ENCODE results near the gene ERVFRD-1.
"Not testable (repeated sequence)": the region's sequence is repeated elsewhere in the genome, so short reads cannot be mapped to it uniquely, and the experiment has no call there.

Gene ERVFRD-1

DNA sequence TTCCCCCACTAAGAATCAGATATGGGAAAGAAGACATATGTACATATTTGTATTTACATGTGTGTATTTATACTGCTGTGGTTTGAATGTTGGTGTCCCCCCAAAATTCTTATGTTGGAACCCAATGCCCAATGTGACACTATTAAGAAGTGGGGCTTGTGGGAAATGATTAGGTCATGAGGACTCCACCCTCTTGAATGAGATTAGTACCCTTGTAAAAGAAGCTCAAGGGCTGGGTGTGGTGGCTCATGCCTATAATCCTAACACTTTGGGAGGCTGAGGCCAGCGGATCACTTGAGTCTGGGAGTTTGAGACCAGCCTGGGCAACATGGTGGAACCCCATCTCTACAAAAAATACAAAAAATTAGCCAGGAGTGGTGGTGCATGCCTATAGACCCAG is 21.8 kb downstream of the ERVFRD-1 start:
- Mint-ChIP-seq H3K4me3 (no peak overlapping the region), H3K4me1 (peaks cover 9% of the 10 kb centered on the region), H3K27me3 (ENCODE audit: low read depth) (no peaks in the 10 kb centered on the region), H3K9me3 (no peaks in the 10 kb centered on the region), H3K36me3 (ENCODE audit: low read depth) (no peaks in the 10 kb centered on the region), H3K27ac (no peak overlapping the region)
- TF ChIP-seq, protein P1, sequence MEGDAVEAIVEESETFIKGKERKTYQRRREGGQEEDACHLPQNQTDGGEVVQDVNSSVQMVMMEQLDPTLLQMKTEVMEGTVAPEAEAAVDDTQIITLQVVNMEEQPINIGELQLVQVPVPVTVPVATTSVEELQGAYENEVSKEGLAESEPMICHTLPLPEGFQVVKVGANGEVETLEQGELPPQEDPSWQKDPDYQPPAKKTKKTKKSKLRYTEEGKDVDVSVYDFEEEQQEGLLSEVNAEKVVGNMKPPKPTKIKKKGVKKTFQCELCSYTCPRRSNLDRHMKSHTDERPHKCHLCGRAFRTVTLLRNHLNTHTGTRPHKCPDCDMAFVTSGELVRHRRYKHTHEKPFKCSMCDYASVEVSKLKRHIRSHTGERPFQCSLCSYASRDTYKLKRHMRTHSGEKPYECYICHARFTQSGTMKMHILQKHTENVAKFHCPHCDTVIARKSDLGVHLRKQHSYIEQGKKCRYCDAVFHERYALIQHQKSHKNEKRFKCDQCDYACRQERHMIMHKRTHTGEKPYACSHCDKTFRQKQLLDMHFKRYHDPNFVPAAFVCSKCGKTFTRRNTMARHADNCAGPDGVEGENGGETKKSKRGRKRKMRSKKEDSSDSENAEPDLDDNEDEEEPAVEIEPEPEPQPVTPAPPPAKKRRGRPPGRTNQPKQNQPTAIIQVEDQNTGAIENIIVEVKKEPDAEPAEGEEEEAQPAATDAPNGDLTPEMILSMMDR (IDR thresholded peaks at IDR 0.05; ENCODE audit: unreplicated experiment in 3 of 3) = no peak

DNA sequence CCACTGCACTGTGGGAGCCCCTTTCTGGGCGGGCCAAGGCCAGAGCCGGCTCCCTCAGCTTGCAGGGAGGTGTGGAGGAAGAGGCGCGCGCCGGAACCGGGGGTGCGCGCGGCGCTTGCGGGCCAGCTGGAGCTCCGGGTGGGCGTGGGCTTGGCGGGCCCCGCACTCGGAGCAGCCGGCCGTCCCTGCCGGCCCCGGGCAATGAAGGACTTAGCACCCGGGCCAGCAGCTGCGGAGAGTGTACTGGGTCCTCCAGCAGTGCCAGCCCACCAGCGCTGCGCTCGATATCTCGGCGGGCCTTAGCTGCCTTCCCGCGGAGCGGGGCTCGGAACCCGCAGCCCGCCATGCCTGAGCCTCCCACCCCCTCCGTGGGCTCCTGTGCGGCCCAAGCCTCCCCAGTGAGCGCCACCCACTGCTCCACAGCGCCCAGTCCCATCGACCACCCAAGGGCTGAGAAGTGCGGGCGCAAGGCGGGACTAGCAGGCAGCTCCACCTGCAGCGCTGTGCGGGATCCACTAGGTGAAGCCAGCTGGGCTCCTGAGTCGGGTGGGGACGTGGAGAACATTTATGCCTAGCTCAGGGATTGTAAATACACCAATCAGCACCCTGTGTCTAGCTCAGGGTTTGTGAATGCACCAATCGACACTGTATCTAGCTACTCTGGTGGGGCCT is 24.2 kb downstream of the ERVFRD-1 start:
- not testable (repeated sequence) for H3K4me1 Mint-ChIP-seq; H3K27me3 Mint-ChIP-seq (ENCODE audit: low read depth); H3K9me3 Mint-ChIP-seq; H3K36me3 Mint-ChIP-seq (ENCODE audit: low read depth); H3K4me3 Mint-ChIP-seq; H3K27ac Mint-ChIP-seq

DNA sequence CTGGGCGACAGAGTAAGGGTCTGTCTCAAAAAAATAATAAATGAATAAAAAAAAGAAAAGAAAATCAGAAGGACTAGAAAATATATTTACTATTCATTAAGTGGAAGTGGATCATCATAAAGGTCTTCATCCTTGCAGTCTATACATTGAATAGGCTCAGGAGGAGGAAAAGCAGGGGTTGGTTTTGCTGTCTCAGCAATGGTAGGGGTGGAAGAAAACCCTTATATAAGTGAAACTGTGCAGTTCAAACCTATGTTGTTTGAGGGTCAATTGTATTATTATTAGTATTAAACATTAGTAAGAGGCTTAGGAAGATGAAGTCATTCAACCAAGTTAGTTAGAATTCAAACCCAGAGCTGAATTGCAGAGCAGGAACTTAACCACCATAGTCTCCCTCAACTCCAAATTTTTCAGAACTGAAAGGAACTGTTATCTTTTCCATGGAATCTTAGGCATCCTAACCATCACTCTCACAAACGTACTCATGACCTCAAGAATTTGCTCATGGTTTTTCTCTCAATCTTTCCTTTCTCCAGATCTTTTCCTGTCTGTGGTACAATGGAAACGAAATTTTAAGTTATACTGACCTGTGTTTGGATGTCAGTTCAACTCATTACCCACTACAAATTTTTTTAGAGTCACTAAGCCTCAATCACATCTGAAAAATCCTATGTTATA is 25.6 kb downstream of the ERVFRD-1 start:
- TF ChIP-seq, protein P1 (IDR thresholded peaks at IDR 0.05; ENCODE audit: unreplicated experiment in 3 of 3) = no peak
- no peak overlapping the region for H3K27ac Mint-ChIP-seq
- no peaks in the 10 kb centered on the region for H3K27me3 Mint-ChIP-seq (ENCODE audit: low read depth)
- no peaks in the 10 kb centered on the region for H3K4me1 Mint-ChIP-seq
- H3K36me3 Mint-ChIP-seq (ENCODE audit: low read depth) = no peaks in the 10 kb centered on the region
- no peaks in the 10 kb centered on the region for H3K9me3 Mint-ChIP-seq
- no peak overlapping the region for H3K4me3 Mint-ChIP-seq

DNA sequence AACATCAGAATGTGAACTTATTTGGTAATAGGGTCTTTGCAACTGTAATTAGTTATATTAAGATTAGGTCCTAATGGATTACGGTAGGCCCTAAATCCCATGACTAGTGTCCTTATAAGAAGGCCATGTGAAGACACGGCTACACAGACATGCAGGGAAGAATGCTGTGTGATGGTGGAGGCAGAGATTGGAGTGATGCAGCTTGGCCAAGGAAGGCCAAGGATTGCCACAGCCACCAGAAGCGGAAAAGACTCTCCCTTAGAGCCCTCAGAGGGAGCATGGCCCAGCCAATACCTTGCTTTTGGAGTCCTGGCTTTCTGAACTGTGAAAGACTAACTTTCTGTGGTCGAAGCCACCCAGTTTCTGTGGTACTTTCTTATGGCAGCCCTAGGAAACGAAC is 27.6 kb downstream of the ERVFRD-1 start:
- H3K36me3 Mint-ChIP-seq (ENCODE audit: low read depth) = no peaks in the 10 kb centered on the region
- no peaks in the 10 kb centered on the region for H3K27me3 Mint-ChIP-seq (ENCODE audit: low read depth)
- no peaks in the 10 kb centered on the region for H3K9me3 Mint-ChIP-seq
- no peaks in the 10 kb centered on the region for H3K4me1 Mint-ChIP-seq
- no peak overlapping the region for H3K27ac Mint-ChIP-seq
- TF ChIP-seq, protein P1 (IDR thresholded peaks at IDR 0.05; ENCODE audit: unreplicated experiment in 3 of 3) = no peak
- no peak overlapping the region for H3K4me3 Mint-ChIP-seq

DNA sequence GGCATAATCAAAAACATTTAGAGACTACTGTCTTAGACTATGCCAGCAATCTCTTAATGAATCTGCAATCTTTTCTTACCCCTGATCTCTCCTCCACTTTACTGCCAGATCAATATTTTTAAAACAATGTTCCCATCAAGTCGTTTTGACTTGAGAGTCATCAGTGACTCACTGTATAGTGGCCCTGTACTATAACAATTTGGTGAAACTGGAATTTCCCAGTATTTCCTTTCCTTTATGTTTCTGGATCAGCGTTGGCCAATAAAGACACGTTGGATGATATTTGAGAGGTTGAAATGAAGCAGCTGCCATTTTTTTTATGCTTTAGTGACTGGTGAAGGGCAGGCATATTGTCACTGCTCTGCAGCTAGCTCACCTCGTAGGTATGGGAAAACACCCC is 28.0 kb downstream of the ERVFRD-1 start:
- Mint-ChIP-seq H3K27me3 (ENCODE audit: low read depth) (no peaks in the 10 kb centered on the region), H3K4me3 (no peak overlapping the region), H3K9me3 (no peaks in the 10 kb centered on the region), H3K27ac (no peak overlapping the region), H3K36me3 (ENCODE audit: low read depth) (no peaks in the 10 kb centered on the region), H3K4me1 (no peaks in the 10 kb centered on the region)
- TF ChIP-seq, protein P1 (IDR thresholded peaks at IDR 0.05; ENCODE audit: unreplicated experiment in 3 of 3) = no peak

DNA sequence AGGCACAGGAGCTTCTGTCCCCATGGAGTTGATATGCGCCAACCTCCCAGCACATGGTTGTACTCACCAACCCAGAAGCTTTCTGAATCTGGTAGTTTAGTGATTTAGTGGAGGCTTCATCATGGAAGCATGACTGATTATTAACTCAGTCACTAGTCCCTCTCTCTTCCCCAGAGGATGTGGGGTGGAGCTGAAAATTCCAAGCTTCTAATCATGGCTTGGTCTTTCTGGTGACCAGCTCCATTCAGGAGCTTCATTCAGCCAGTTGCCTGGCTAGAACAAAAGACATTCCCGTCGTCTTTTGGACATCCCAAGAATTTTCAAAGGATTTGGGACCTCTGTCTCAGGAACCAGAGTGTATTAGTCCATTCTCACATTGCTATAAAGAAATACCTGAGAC is 31.2 kb downstream of the ERVFRD-1 start:
- no peaks in the 10 kb centered on the region for H3K9me3 Mint-ChIP-seq
- H3K4me1 Mint-ChIP-seq = no peaks in the 10 kb centered on the region
- no peaks in the 10 kb centered on the region for H3K36me3 Mint-ChIP-seq (ENCODE audit: low read depth)

More for the DNA sequence above, 31.2 kb downstream of the ERVFRD-1 start:
- Mint-ChIP-seq H3K27me3 (ENCODE audit: low read depth) (no peaks in the 10 kb centered on the region), H3K4me3 (no peak overlapping the region), H3K27ac (no peak overlapping the region)
- TF ChIP-seq, protein P1 (IDR thresholded peaks at IDR 0.05; ENCODE audit: unreplicated experiment in 3 of 3) = no peak
